ENCODE data around the gene ARHGDIG.

ARHGDIG gene

DNA sequence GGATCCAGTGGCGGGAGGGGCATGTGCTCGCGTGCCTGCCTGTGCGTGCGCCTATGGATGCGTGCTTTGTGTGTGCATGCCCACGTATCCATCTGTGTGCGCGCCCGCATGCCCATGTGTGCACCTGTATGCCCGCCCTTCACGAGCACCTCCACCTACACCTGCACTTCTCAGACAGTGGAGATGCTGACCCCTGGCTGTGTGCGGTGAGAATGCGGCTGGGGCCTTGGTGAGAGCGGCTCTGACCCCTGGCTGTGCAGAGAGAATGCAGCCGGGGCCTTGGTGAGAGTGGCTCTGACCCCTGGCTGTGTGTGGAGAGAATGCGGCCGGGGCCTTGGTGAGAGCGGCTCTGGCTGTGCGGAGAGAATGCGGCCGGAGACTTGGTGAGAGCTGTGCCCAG is 38.2 kb downstream of the ARHGDIG start:
- Mint-ChIP-seq H3K9me3 (no peaks in the 10 kb centered on the region), H3K4me1 (peaks cover 5% of the 10 kb centered on the region), H3K4me3 (no peak overlapping the region), H3K36me3 (ENCODE audit: low read depth) (peaks cover 15% of the 10 kb centered on the region), H3K27me3 (ENCODE audit: low read depth) (no peaks in the 10 kb centered on the region), H3K27ac (no peak overlapping the region)
- TF ChIP-seq, protein P1, sequence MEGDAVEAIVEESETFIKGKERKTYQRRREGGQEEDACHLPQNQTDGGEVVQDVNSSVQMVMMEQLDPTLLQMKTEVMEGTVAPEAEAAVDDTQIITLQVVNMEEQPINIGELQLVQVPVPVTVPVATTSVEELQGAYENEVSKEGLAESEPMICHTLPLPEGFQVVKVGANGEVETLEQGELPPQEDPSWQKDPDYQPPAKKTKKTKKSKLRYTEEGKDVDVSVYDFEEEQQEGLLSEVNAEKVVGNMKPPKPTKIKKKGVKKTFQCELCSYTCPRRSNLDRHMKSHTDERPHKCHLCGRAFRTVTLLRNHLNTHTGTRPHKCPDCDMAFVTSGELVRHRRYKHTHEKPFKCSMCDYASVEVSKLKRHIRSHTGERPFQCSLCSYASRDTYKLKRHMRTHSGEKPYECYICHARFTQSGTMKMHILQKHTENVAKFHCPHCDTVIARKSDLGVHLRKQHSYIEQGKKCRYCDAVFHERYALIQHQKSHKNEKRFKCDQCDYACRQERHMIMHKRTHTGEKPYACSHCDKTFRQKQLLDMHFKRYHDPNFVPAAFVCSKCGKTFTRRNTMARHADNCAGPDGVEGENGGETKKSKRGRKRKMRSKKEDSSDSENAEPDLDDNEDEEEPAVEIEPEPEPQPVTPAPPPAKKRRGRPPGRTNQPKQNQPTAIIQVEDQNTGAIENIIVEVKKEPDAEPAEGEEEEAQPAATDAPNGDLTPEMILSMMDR (IDR thresholded peaks at IDR 0.05; ENCODE audit: unreplicated experiment in 3 of 3), result no peak

DNA sequence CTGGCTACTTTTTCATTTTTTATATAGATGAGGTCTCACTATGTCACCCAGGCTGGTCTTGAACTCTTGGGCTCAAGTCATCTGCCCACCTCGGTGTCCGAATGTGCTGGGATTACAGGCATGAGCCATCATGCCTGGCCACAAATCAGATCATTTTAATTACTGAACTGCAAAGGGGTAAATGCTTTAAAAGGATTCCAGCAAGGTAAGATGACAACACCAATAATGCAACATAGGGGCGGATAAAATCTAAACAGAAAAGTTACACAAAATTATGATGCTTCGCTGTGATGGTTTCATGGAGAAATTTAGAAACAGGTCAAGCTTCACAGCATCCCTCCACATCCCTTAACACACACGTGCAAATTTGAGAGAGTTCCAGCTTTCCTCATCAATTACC is 39.8 kb downstream of the ARHGDIG start:
- H3K36me3 Mint-ChIP-seq (ENCODE audit: low read depth), result peaks cover 14% of the 10 kb centered on the region

DNA sequence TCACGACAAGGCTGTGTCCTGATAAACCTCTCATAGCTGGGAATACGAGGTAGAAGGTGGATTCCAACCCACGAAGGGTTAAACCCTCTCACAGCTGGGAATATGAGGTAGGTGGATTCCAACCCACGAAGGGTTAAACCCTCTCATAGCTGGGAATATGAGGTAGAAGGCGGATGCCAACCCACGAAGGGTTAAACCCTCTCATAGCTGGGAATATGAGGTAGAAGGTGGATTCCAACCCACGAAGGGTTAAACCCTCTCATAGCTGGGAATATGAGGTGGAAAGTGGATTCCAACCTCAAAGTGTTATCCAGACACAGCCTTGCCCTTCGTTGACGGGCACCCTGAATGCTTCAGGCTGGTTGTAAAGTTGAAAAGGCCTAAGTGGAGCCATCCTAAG is 41.1 kb downstream of the ARHGDIG start:
- TF ChIP-seq, protein P1 (IDR thresholded peaks at IDR 0.05; ENCODE audit: unreplicated experiment in 3 of 3), result no peak
- Mint-ChIP-seq H3K27ac (no peak overlapping the region), H3K4me1 (peaks cover 5% of the 10 kb centered on the region), H3K4me3 (no peak overlapping the region), H3K36me3 (ENCODE audit: low read depth) (peaks cover 12% of the 10 kb centered on the region), H3K9me3 (no peaks in the 10 kb centered on the region), H3K27me3 (ENCODE audit: low read depth) (no peaks in the 10 kb centered on the region)

More for the DNA sequence above, 39.8 kb downstream of the ARHGDIG start:
- TF ChIP-seq, protein P1 (IDR thresholded peaks at IDR 0.05; ENCODE audit: unreplicated experiment in 3 of 3), result no peak
- H3K4me1 Mint-ChIP-seq, result peaks cover 5% of the 10 kb centered on the region
- H3K27me3 Mint-ChIP-seq (ENCODE audit: low read depth), result no peaks in the 10 kb centered on the region
- H3K27ac Mint-ChIP-seq, result no peak overlapping the region
- H3K9me3 Mint-ChIP-seq, result no peaks in the 10 kb centered on the region
- H3K4me3 Mint-ChIP-seq, result no peak overlapping the region

DNA sequence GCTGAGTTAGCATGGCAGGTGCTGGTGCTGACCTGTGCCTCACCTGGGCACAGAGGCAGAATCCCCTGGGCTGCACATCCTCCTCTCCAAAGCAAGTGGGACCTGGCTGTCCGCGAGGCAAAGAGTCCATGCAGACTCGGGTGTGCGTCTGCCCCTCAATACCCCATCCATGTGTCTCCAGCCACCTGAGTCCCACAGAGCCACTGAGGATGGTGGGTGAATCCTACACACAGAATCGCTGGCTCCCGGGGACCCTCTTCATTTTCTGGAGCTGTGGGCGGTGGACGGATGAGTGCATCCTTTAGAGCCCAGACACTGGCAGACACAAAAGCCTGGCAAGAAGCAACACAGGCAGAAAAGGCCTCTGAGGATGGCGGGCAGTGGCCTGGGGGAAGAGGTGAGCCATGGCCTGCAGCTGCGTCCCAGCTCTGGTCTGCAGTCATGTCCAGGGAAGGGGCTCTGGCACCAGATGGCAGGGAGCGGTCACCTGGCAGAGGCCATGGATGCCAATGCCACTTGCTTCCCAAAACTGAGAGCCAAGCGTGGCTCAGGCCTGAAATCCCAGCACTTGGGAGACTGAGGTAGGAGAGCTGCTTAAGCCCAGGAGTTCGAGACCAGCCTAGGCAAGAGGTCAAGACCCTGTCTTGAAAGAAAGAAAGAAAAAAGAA is 42.2 kb downstream of the ARHGDIG start:
- Mint-ChIP-seq H3K27me3 (ENCODE audit: low read depth) (no peaks in the 10 kb centered on the region), H3K27ac (no peak overlapping the region), H3K9me3 (no peaks in the 10 kb centered on the region), H3K36me3 (ENCODE audit: low read depth) (peaks cover 12% of the 10 kb centered on the region), H3K4me3 (no peak overlapping the region), H3K4me1 (peaks cover 3% of the 10 kb centered on the region)
- TF ChIP-seq, protein P1 (IDR thresholded peaks at IDR 0.05; ENCODE audit: unreplicated experiment in 3 of 3), result no peak

DNA sequence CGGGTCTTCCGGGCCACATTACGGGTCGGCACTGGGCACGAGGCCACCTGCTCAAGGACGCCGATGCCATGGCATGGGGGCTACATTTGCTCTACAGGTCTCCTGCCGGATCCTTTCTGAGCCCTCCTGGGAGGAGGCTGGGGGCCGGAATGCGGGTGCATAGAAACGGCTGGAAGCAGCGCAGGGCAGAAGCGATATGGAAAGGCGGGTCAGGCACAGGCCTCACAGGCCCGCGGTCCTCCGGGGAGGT is 43.7 kb downstream of the ARHGDIG start:
- Mint-ChIP-seq H3K27ac (no peak overlapping the region), H3K9me3 (no peaks in the 10 kb centered on the region), H3K4me1 (no peaks in the 10 kb centered on the region), H3K36me3 (ENCODE audit: low read depth) (peaks cover 9% of the 10 kb centered on the region), H3K4me3 (no peak overlapping the region), H3K27me3 (ENCODE audit: low read depth) (no peaks in the 10 kb centered on the region)
- TF ChIP-seq, protein P1 (IDR thresholded peaks at IDR 0.05; ENCODE audit: unreplicated experiment in 3 of 3), result no peak

Data from nephron (organoid).